Activated CD4-positive, alpha-beta T cell treated with anti-CD3 and anti-CD28 coated beads for 36 hours (primary cell): ENCODE results near the gene PSMA6. TPM values are rescaled to one million over a fixed set of nuclear protein-coding genes. Genes with fewer than 3 reads are reported as not detected.
"Not testable (repeated sequence)": the region's sequence is repeated elsewhere in the genome, so short reads cannot be mapped to it uniquely, and the experiment has no call there.

Experiments used
- ATAC-seq: fragments of 200-7000 bp; cut with Tn5 transposase; one replicate; pipeline ENCODE4 v1.10.0; 2021; ENCODE audit warnings: mild to moderate bottlenecking, moderate library complexity
- CTCF ChIA-PET: fragments of 350-600 bp; sonication (Branson Sonifier 250); formaldehyde crosslinking; loops from one replicate; lab custom pipeline; 2021; ENCODE audit warnings: antibody characterized with exemption; lab: Charles Lee
- POLR2A ChIA-PET: fragments of 350-600 bp; sonication (Branson Sonifier 250); formaldehyde crosslinking; loops from one replicate; lab custom pipeline; 2021; ENCODE audit warnings: antibody characterized with exemption, inconsistent platforms; lab: Charles Lee
- DNase-seq: peaks from one replicate; pipeline ENCODE4 v3.0.0-alpha.2; 2020
- H3K27ac Mint-ChIP-seq: one replicate; pipeline ENCODE4 v1.8.0; 2021; ENCODE audit warnings: mixed read lengths
- H3K27me3 Mint-ChIP-seq: one replicate; pipeline ENCODE4 v1.8.0; 2021; ENCODE audit warnings: mixed read lengths
- H3K36me3 Mint-ChIP-seq: one replicate; pipeline ENCODE4 v1.8.0; 2021; ENCODE audit warnings: low read depth, mixed read lengths
- H3K4me1 Mint-ChIP-seq: one replicate; pipeline ENCODE4 v1.8.0; 2021; ENCODE audit warnings: mixed read lengths
- H3K4me3 Mint-ChIP-seq: one replicate; pipeline ENCODE4 v1.8.0; 2021; ENCODE audit warnings: mild to moderate bottlenecking, moderate library complexity, mixed read lengths
- H3K9me3 Mint-ChIP-seq: one replicate; pipeline ENCODE4 v1.8.0; 2021; ENCODE audit warnings: low read depth, mixed read lengths
- intact Hi-C, 2 experiments: fragments of 100-400 bp; cut with DNase I in 1 of 2; cut with micrococcal nuclease in 1 of 2; formaldehyde crosslinking; loops; one replicate each; pipeline versions ENCODE4 v1.14.2 to v1.15.1; 2022 to 2024; cut with DNase I, micrococcal nuclease
- total RNA-seq, 2 experiments: library from RNA; stranded (reverse); gene quantifications; one replicate each; pipeline ENCODE4 v1.2.3, GENCODE V29; 2021

PSMA6 gene
- total RNA-seq, 2 experiments from 2014 or later: 374 to 425 TPM

- Mint-ChIP-seq H3K9me3 (no peaks in the 10 kb centered on the region), H3K4me3 (no peak overlapping the region), H3K4me1 (peaks cover 30% of the 10 kb centered on the region), H3K36me3 (no peaks in the 10 kb centered on the region), H3K27me3 (no peaks in the 10 kb centered on the region), H3K27ac (no peak overlapping the region)
- no peak for DNase-seq
- ChIA-PET POLR2A (interaction anchor here (0.7 kb wide), 1 partner anchor 50 kb away, joined by 3 read pairs; no protein-coding TSS in a partner anchor), CTCF (no interaction called here)
- no peak for ATAC-seq
- intact Hi-C loops: no loop called here
Measured at GRCh38 chr14:35353409-35354172, 61.4 kb downstream of the PSMA6 start.

- CTCF ChIA-PET, H3K9me3 Mint-ChIP-seq, intact Hi-C loops, ATAC-seq, H3K36me3 Mint-ChIP-seq, H3K4me3 Mint-ChIP-seq, H3K27me3 Mint-ChIP-seq, DNase-seq: not testable (repeated sequence)
- POLR2A ChIA-PET: interaction anchor here (1.7 to 3.5 kb wide), 2 partner anchors 48 to 63 kb away, joined by 9 to 61 read pairs; partner anchors contain the start of genes NFKBIA and PSMA6
- H3K27ac Mint-ChIP-seq: peak overlapping the region; percentile 91
- H3K4me1 Mint-ChIP-seq: peaks cover 36% of the 10 kb centered on the region
Measured at GRCh38 chr14:35355235-35355634, 63.1 kb downstream of the PSMA6 start.

- ATAC-seq (peak; percentile 85), DNase-seq (peak; percentile 79)
- POLR2A ChIA-PET: interaction anchor here (0.5 to 3.5 kb wide), 8 partner anchors 9 to 236 kb away, joined by 4 to 61 read pairs (median 9); partner anchors contain the start of genes NFKBIA and PSMA6
- H3K27ac Mint-ChIP-seq: peak overlapping the region; percentile 91
- H3K9me3 Mint-ChIP-seq: no peaks in the 10 kb centered on the region
- peaks cover 46% of the 10 kb centered on the region for H3K4me1 Mint-ChIP-seq
- intact Hi-C loops: loop anchor here (1.0 kb wide), 7 partner anchors 9 to 69 kb away; partner anchors contain the start of genes NFKBIA (in 1 of the 2) and PSMA6 (in 1 of the 2)
- CTCF ChIA-PET: interaction anchor here (0.7 to 2.0 kb wide), 7 partner anchors 9 to 126 kb away, joined by 3 to 7 read pairs (median 3); partner anchors contain the start of gene PSMA6
- no peaks in the 10 kb centered on the region for H3K36me3 Mint-ChIP-seq
- H3K27me3 Mint-ChIP-seq: no peaks in the 10 kb centered on the region
- H3K4me3 Mint-ChIP-seq: peak overlapping the region; percentile 30
Measured at GRCh38 chr14:35355981-35356841, 64.0 kb downstream of the PSMA6 start.

GRCh38 chr14:35359655-35360054 is 67.5 kb downstream of the PSMA6 start:
- POLR2A ChIA-PET: interaction anchor here (1.8 kb wide), 1 partner anchor 45 kb away, joined by 7 read pairs; the partner anchor contains the start of gene NFKBIA
- H3K9me3 Mint-ChIP-seq, DNase-seq, ATAC-seq, H3K4me3 Mint-ChIP-seq, H3K27ac Mint-ChIP-seq, H3K27me3 Mint-ChIP-seq, H3K36me3 Mint-ChIP-seq, CTCF ChIA-PET, intact Hi-C loops: not testable (repeated sequence)
- H3K4me1 Mint-ChIP-seq: peaks cover 45% of the 10 kb centered on the region

- no peaks in the 10 kb centered on the region for H3K27me3 Mint-ChIP-seq
- no peak for ATAC-seq
- no peak for DNase-seq
- intact Hi-C loops: no loop called here
- CTCF ChIA-PET: no interaction called here
- POLR2A ChIA-PET: interaction anchor here (0.6 to 1.8 kb wide), 4 partner anchors 39 to 241 kb away, joined by 3 to 7 read pairs (median 4); partner anchors contain the start of gene NFKBIA
- H3K9me3 Mint-ChIP-seq: no peaks in the 10 kb centered on the region
- H3K4me1 Mint-ChIP-seq: peaks cover 48% of the 10 kb centered on the region
- H3K27ac Mint-ChIP-seq: peak overlapping the region; percentile 53
- H3K4me3 Mint-ChIP-seq: no peak overlapping the region
- H3K36me3 Mint-ChIP-seq: no peaks in the 10 kb centered on the region
Measured at GRCh38 chr14:35361141-35361480, 68.9 kb downstream of the PSMA6 start.

- intact Hi-C loops: no loop called here
- POLR2A ChIA-PET: no interaction called here
- H3K9me3 Mint-ChIP-seq: no peaks in the 10 kb centered on the region
- peak overlapping the region; percentile 19 for H3K27ac Mint-ChIP-seq
- DNase-seq: no peak
- no peaks in the 10 kb centered on the region for H3K36me3 Mint-ChIP-seq
- peaks cover 51% of the 10 kb centered on the region for H3K4me1 Mint-ChIP-seq
- ATAC-seq: no peak
- H3K27me3 Mint-ChIP-seq: no peaks in the 10 kb centered on the region
- CTCF ChIA-PET: no interaction called here
- H3K4me3 Mint-ChIP-seq: no peak overlapping the region
Measured at GRCh38 chr14:35362450-35362849, 70.3 kb downstream of the PSMA6 start.

GRCh38 chr14:35362911-35363374 is 70.8 kb downstream of the PSMA6 start:
- H3K27ac Mint-ChIP-seq: no peak overlapping the region
- H3K9me3 Mint-ChIP-seq: no peaks in the 10 kb centered on the region
- peaks cover 56% of the 10 kb centered on the region for H3K4me1 Mint-ChIP-seq
- intact Hi-C loops: no loop called here
- DNase-seq (no peak), ATAC-seq (no peak)
- no peak overlapping the region for H3K4me3 Mint-ChIP-seq
- POLR2A ChIA-PET: interaction anchor here (3.5 kb wide), 1 partner anchor 40 kb away, joined by 87 read pairs; the partner anchor contains the start of gene NFKBIA
- CTCF ChIA-PET: no interaction called here
- H3K36me3 Mint-ChIP-seq: no peaks in the 10 kb centered on the region
- no peaks in the 10 kb centered on the region for H3K27me3 Mint-ChIP-seq

- POLR2A ChIA-PET: interaction anchor here (0.5 to 3.5 kb wide), 16 partner anchors 9 to 417 kb away, joined by 3 to 87 read pairs (median 7); partner anchors contain the start of genes NFKBIA and PSMA6
- H3K4me1 Mint-ChIP-seq: peaks cover 59% of the 10 kb centered on the region
- peak; percentile 93 for DNase-seq
Measured at GRCh38 chr14:35365130-35366055, 73.2 kb downstream of the PSMA6 start.

GRCh38 chr14:35366056-35366451 is 73.9 kb downstream of the PSMA6 start:
- ATAC-seq (peak; percentile 37), DNase-seq (peak; percentile 65)
- intact Hi-C loops: no loop called here
- H3K27me3 Mint-ChIP-seq: no peaks in the 10 kb centered on the region
- H3K27ac Mint-ChIP-seq: peak overlapping the region; percentile 97
- no peak overlapping the region for H3K4me3 Mint-ChIP-seq
- POLR2A ChIA-PET: interaction anchor here (0.5 to 3.5 kb wide), 14 partner anchors 10 to 418 kb away, joined by 3 to 87 read pairs (median 8); partner anchors contain the start of genes NFKBIA and PSMA6
- H3K36me3 Mint-ChIP-seq: no peaks in the 10 kb centered on the region
- peaks cover 52% of the 10 kb centered on the region for H3K4me1 Mint-ChIP-seq
- CTCF ChIA-PET: interaction anchor here (0.8 to 3.7 kb wide), 10 partner anchors 10 to 212 kb away, joined by 3 to 19 read pairs (median 4); partner anchors contain the start of genes NFKBIA and PSMA6
- H3K9me3 Mint-ChIP-seq: peaks cover 5% of the 10 kb centered on the region

More at GRCh38 chr14:35365130-35366055, 73.2 kb downstream of the PSMA6 start:
- intact Hi-C loops: loop anchor here (1.0 kb wide), 5 partner anchors 9 to 50 kb away; partner anchors contain the start of gene NFKBIA (in 1 of the 2)
- peak; percentile 96 for ATAC-seq
- H3K36me3 Mint-ChIP-seq: no peaks in the 10 kb centered on the region
- CTCF ChIA-PET: interaction anchor here (0.6 to 3.7 kb wide), 12 partner anchors 9 to 486 kb away, joined by 3 to 19 read pairs (median 4); partner anchors contain the start of genes NFKBIA and PSMA6
- H3K9me3 Mint-ChIP-seq: no peaks in the 10 kb centered on the region
- peak overlapping the region; percentile 97 for H3K27ac Mint-ChIP-seq
- H3K4me3 Mint-ChIP-seq: peak overlapping the region; percentile 36
- H3K27me3 Mint-ChIP-seq: no peaks in the 10 kb centered on the region

GRCh38 chr14:35366521-35366976 is 74.4 kb downstream of the PSMA6 start:
- POLR2A ChIA-PET: interaction anchor here (1.6 to 3.5 kb wide), 6 partner anchors 10 to 52 kb away, joined by 7 to 87 read pairs (median 20); partner anchors contain the start of gene NFKBIA

More at GRCh38 chr14:35366521-35366976, 74.4 kb downstream of the PSMA6 start:
- Mint-ChIP-seq H3K4me3 (no peak overlapping the region), H3K4me1 (peaks cover 51% of the 10 kb centered on the region), H3K36me3 (no peaks in the 10 kb centered on the region), H3K27ac (peak overlapping the region; percentile 97), H3K9me3 (peaks cover 7% of the 10 kb centered on the region), H3K27me3 (no peaks in the 10 kb centered on the region)
- ATAC-seq (no peak), DNase-seq (no peak)
- CTCF ChIA-PET: interaction anchor here (0.9 to 3.7 kb wide), 5 partner anchors 38 to 137 kb away, joined by 3 to 19 read pairs (median 3); partner anchors contain the start of gene NFKBIA
- intact Hi-C loops: no loop called here
